Measurements from ENCODE around the gene TEX52. TPM values are rescaled to one million over a fixed set of nuclear protein-coding genes. Genes with fewer than 3 reads are reported as not detected.

TEX52 gene
- total RNA-seq (not detected), polyA plus RNA-seq (not detected)
- long read RNA-seq, donor 1, result 0 reads
- long read RNA-seq, donor 2, result 0 reads
- long read RNA-seq, donor 3, result 0 reads

DNA sequence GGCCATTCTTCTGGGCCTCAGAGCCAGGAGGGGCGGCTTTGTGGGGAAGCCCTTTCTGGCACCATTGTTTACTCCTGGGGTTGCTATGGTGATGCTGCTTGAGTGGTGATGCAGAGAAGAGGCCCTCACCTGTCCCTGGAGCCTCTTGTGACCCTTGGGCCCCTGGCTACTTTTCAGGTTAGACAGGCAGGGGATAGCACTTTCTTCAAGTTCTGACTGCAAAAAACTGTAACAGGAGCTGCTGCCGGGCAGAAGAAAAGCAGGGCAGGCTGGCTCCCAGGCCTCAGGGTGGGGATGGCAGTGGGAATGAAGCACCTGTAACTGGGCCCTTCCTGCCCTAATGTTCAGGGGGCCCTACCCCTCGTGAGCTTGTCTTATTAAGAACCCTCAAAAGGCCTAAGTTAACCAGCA, at the start of gene TEX52:
Gene TEX52, minus strand, starts transcription at position 19 of the 411 bp plus-strand sequence. Its CDS starts 13 bp downstream, at position 6.
- WGBS, 3 donors, result 82 to 93% (median 89%) methylated on average over 3 of the region's 3 CpGs
- no peaks in the 10 kb centered on the region for H3K36me3 ChIP-seq
- H3K4me3 ChIP-seq, result no peak within 1 kb of the TSS
- H3K4me1 ChIP-seq (ENCODE audit: insufficient read depth), result peaks cover 4% of the 10 kb centered on the region
- TF ChIP-seq POLR2A (IDR thresholded peaks at IDR 0.05), result no peak
- TF ChIP-seq, protein P1, sequence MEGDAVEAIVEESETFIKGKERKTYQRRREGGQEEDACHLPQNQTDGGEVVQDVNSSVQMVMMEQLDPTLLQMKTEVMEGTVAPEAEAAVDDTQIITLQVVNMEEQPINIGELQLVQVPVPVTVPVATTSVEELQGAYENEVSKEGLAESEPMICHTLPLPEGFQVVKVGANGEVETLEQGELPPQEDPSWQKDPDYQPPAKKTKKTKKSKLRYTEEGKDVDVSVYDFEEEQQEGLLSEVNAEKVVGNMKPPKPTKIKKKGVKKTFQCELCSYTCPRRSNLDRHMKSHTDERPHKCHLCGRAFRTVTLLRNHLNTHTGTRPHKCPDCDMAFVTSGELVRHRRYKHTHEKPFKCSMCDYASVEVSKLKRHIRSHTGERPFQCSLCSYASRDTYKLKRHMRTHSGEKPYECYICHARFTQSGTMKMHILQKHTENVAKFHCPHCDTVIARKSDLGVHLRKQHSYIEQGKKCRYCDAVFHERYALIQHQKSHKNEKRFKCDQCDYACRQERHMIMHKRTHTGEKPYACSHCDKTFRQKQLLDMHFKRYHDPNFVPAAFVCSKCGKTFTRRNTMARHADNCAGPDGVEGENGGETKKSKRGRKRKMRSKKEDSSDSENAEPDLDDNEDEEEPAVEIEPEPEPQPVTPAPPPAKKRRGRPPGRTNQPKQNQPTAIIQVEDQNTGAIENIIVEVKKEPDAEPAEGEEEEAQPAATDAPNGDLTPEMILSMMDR (IDR thresholded peaks at IDR 0.05), result no peak
- no peak for TF ChIP-seq EP300 (IDR thresholded peaks at IDR 0.05)
- DNase-seq, result no peak
- H3K27ac ChIP-seq, result no peak within 1 kb of the TSS
- intact Hi-C loops (cut with DNase I), result loop anchor here (5.0 to 10.0 kb wide), 4 partner anchors 85 to 178 kb away; no protein-coding TSS in a partner anchor
- no peaks in the 10 kb centered on the region for H3K9me3 ChIP-seq
- no peaks in the 10 kb centered on the region for H3K27me3 ChIP-seq

GRCh38 chr12:2904260-2904659, 47.4 kb upstream of the TEX52 start:
- no peak for DNase-seq
- no peak overlapping the region for H3K27ac ChIP-seq

DNA sequence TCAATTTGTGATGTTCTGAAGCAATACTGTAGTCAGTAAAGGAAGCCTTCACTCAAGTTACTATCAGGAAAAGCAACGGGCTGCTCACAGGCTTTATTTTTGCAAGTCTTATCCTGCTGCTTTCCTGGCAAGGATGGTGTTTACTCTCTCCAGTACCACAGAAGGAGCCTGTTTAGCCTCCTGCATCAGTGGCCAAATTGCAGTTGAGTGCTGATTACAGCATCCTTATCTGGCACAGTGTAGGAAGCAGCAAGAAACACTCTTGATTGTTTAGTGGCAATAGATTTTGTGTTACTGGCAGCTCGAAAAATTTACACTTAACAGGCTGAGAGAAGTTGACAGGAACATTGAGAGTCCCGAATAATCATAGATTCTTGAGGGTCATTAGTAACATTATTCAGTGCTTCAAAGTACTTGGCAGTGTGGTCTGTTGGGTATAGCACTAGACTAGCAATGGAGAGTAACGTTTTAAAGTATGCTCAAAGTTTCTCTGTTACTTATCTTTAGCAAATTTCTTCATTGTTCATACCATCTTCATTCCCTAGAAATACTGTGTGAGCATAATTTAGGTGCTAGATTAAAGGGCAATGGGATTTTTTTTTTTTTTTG, 45.5 kb upstream of the TEX52 start:
- Histone ChIP-seq H3K4me1 (ENCODE audit: insufficient read depth) (peaks cover 11% of the 10 kb centered on the region), H3K27ac (peak overlapping the region in 1 of 2 donors; percentile 7), H3K27me3 (no peaks in the 10 kb centered on the region), H3K4me3 (no peak overlapping the region), H3K9me3 (no peaks in the 10 kb centered on the region), H3K36me3 (no peaks in the 10 kb centered on the region)
- intact Hi-C loops (cut with DNase I), result loop anchor here in 1 of 4 donors (10.0 kb wide), 1 partner anchor 52 kb away; the partner anchor contains the start of gene TEAD4
- WGBS, 3 donors, result 5 to 17% (median 6%) methylated on average over 4 of the region's 4 CpGs
- DNase-seq, result peak in 3 of 5 donors; percentile 26 to 52 (median 50)
- TF ChIP-seq POLR2A (IDR thresholded peaks at IDR 0.05), result no peak
- no peak for TF ChIP-seq EP300 (IDR thresholded peaks at IDR 0.05)
- TF ChIP-seq, protein P1 (IDR thresholded peaks at IDR 0.05), result no peak

More at GRCh38 chr12:2904260-2904659, 47.4 kb upstream of the TEX52 start:
- peaks cover 11% of the 10 kb centered on the region for H3K4me1 ChIP-seq (ENCODE audit: insufficient read depth)
- TF ChIP-seq, protein P1 (IDR thresholded peaks at IDR 0.05), result no peak
- TF ChIP-seq EP300 (IDR thresholded peaks at IDR 0.05) (no peak), POLR2A (IDR thresholded peaks at IDR 0.05) (no peak)
- WGBS, 3 donors, result 97 to 98% (median 97%) methylated on average over 2 of the region's 2 CpGs
- H3K36me3 ChIP-seq, result no peaks in the 10 kb centered on the region
- no peak overlapping the region for H3K4me3 ChIP-seq
- H3K27me3 ChIP-seq, result no peaks in the 10 kb centered on the region
- intact Hi-C loops (cut with DNase I), result loop anchor here in 1 of 4 donors (10.0 kb wide), 1 partner anchor 51 kb away; the partner anchor contains the start of gene TEAD4
- H3K9me3 ChIP-seq, result no peaks in the 10 kb centered on the region

GRCh38 chr12:2900642-2901041, 43.8 kb upstream of the TEX52 start:
- DNase-seq, result no peak
- no peaks in the 10 kb centered on the region for H3K27me3 ChIP-seq
- 72 to 83% (median 72%) methylated on average over 8 of the region's 8 CpGs for WGBS, 3 donors
- H3K9me3 ChIP-seq, result no peaks in the 10 kb centered on the region
- TF ChIP-seq EP300 (IDR thresholded peaks at IDR 0.05) (no peak), POLR2A (IDR thresholded peaks at IDR 0.05) (no peak)
- TF ChIP-seq, protein P1 (IDR thresholded peaks at IDR 0.05), result no peak
- intact Hi-C loops (cut with DNase I), result loop anchor here in 1 of 4 donors (10.0 kb wide), 1 partner anchor 54 kb away; the partner anchor contains the start of gene TEAD4
- peaks cover 11% of the 10 kb centered on the region for H3K4me1 ChIP-seq (ENCODE audit: insufficient read depth)
- no peak overlapping the region for H3K27ac ChIP-seq
- no peak overlapping the region for H3K4me3 ChIP-seq
- H3K36me3 ChIP-seq, result no peaks in the 10 kb centered on the region

Data from ovary (tissue), 10 donors.